ENCODE data around the gene LGALSL. TPM values are rescaled to one million over a fixed set of nuclear protein-coding genes. Genes with fewer than 3 reads are reported as not detected.

LGALSL gene
- total RNA-seq, 1 experiment from 2014 or later = 14.2 TPM

- peaks cover 0 to 9% of the 10 kb centered on the region in 2 experiments; a peak in 1 of 4 replicates for H3K4me1 ChIP-seq (ENCODE audit: control insufficient read depth in 1 of 2, insufficient read depth in 2 of 2, low read length in 2 of 2)
- TF ChIP-seq RAD21 (IDR thresholded peaks at IDR 0.05; ENCODE audit: low read depth) (no peak), TCF7L2 (IDR thresholded peaks at IDR 0.05; ENCODE audit: borderline replicate concordance, extremely low read depth, insufficient read depth, insufficient read length) (no peak), POLR2A (IDR thresholded peaks at IDR 0.05; ENCODE audit: borderline replicate concordance, extremely low read depth, insufficient read depth, insufficient read length) (no peak), POLR2AphosphoS5 (IDR thresholded peaks at IDR 0.05; ENCODE audit: low read depth, low read length) (no peak), ZBTB33 (IDR thresholded peaks at IDR 0.05; ENCODE audit: extremely low read depth, insufficient replicate concordance, low read length) (no peak), CTCF (IDR thresholded peaks at IDR 0.05 in 2 of 3, conservative IDR thresholded peaks at IDR 0.05 in 1 of 3; ENCODE audit: borderline replicate concordance in 1 of 3, insufficient read depth in 1 of 3, low read depth in 2 of 3, low read length in 2 of 3) (no peak)
- RAD21 ChIA-PET (ENCODE audit: low non-redundant PET in 1 of 2, low total read pairs in 2 of 2, uncharacterized antibody in 2 of 2, unreplicated experiment in 2 of 2) = no interaction called here
- POLR2A ChIA-PET = no interaction called here
- ATAC-seq (peak; percentile 75), DNase-seq (ENCODE audit: low read depth, low spot score) (no peak)
- no peak overlapping the region for H3K4me2 ChIP-seq (ENCODE audit: low read length)
- H3K9ac ChIP-seq (ENCODE audit: low read length) = no peak overlapping the region
- H3K36me3 ChIP-seq (ENCODE audit: control insufficient read depth in 1 of 2, insufficient read depth in 2 of 2, low read length in 2 of 2) = no peaks in the 10 kb centered on the region
- H2AFZ ChIP-seq (ENCODE audit: low read depth, low read length, poor library complexity, severe bottlenecking) = no peak overlapping the region
- H3K79me2 ChIP-seq (ENCODE audit: insufficient read depth, low read length) = no peaks in the 10 kb centered on the region
- no TSS peak for BruUV-seq (replicated peaks)
- H3K27ac ChIP-seq (ENCODE audit: low read depth, low read length) = no peak overlapping the region
- H4K20me1 ChIP-seq (ENCODE audit: insufficient read depth) = no peaks in the 10 kb centered on the region
- H3K4me3 ChIP-seq (replicated peaks in 1 of 2; ENCODE audit: low read depth in 1 of 2, low read length in 2 of 2) = no peak overlapping the region
- H3K27me3 ChIP-seq (ENCODE audit: insufficient read depth, low read length) = peaks cover 9% of the 10 kb centered on the region; the same call in 1 of the 2 replicates
- CTCF ChIA-PET = interaction anchor here (0.9 kb wide), 1 partner anchor 80 kb away, joined by 3 read pairs; no protein-coding TSS in a partner anchor
- H3K9me2 ChIP-seq (ENCODE audit: insufficient read depth) = no peaks in the 10 kb centered on the region
- intact Hi-C loops (cut with micrococcal nuclease) = no loop called here
- H3K9me3 ChIP-seq (ENCODE audit: control insufficient read depth in 1 of 2, insufficient read depth in 1 of 2, low read depth in 1 of 2, low read length in 2 of 2) = no peaks in the 10 kb centered on the region
Observed at GRCh38 chr2:64410671-64411070, 43.3 kb upstream of the LGALSL start.

All from HCT116 (cell line).